H9 (cell line): ENCODE results near the gene TRAK2. TPM values are rescaled to one million over a fixed set of nuclear protein-coding genes. Genes with fewer than 3 reads are reported as not detected.

Source experiments
- DNase-seq: peaks from one replicate; pipeline ENCODE4 v3.0.0-alpha.2; 2017
- H2AFZ ChIP-seq: one replicate; pipeline ENCODE4 v1.6.1; 2013; ENCODE audit warnings: mild to moderate bottlenecking, low read length, control low read depth, moderate library complexity
- H2AK5ac ChIP-seq: 2 replicates; pipeline ENCODE4 v1.6.1; 2013; ENCODE audit warnings: low read length, control low read depth, mixed read lengths; ENCODE audit not compliant: insufficient read length
- H2BK120ac ChIP-seq: one replicate; pipeline ENCODE4 v1.6.1; 2013; ENCODE audit warnings: low read depth, mild to moderate bottlenecking, low read length, control low read depth, inconsistent platforms; ENCODE audit not compliant: poor library complexity, severe bottlenecking
- H2BK12ac ChIP-seq: 2 replicates; pipeline ENCODE4 v1.6.1; 2013; ENCODE audit warnings: low read length, control low read depth, mixed read lengths, low read depth; ENCODE audit not compliant: insufficient read length
- H2BK15ac ChIP-seq: 2 replicates; pipeline ENCODE4 v1.6.1; 2013; ENCODE audit warnings: low read depth, low read length, control low read depth
- H2BK20ac ChIP-seq: one replicate; pipeline ENCODE4 v1.6.1; 2013; ENCODE audit warnings: low read depth, mild to moderate bottlenecking, low read length, control low read depth, inconsistent platforms; ENCODE audit not compliant: poor library complexity, severe bottlenecking
- H2BK5ac ChIP-seq: 2 replicates; pipeline ENCODE4 v1.6.1; 2013; ENCODE audit warnings: low read length, control low read depth, mixed read lengths; ENCODE audit not compliant: insufficient read length
- H3K14ac ChIP-seq: 2 replicates; pipeline ENCODE4 v1.6.1; 2013; ENCODE audit warnings: low read length, control low read depth; ENCODE audit not compliant: insufficient read depth
- H3K18ac ChIP-seq: 2 replicates; pipeline ENCODE4 v1.6.1; 2013; ENCODE audit warnings: low read depth, mild to moderate bottlenecking, mixed read lengths, low read length, control low read depth; ENCODE audit not compliant: insufficient read length
- H3K23ac ChIP-seq: 2 replicates; pipeline ENCODE4 v1.6.1; 2013; ENCODE audit warnings: low read length, control low read depth, mixed read lengths, low read depth; ENCODE audit not compliant: insufficient read length
- H3K23me2 ChIP-seq: 2 replicates; pipeline ENCODE4 v1.6.1; 2013; ENCODE audit warnings: low read depth, mild to moderate bottlenecking, mixed read lengths, low read length, control low read depth; ENCODE audit not compliant: insufficient read length, poor library complexity, severe bottlenecking
- H3K27ac ChIP-seq: 2 replicates; pipeline ENCODE4 v1.5.1; 2013; ENCODE audit warnings: low read length, control low read depth, mixed read lengths, low read depth; ENCODE audit not compliant: insufficient read length
- H3K27me3 ChIP-seq: 2 replicates; pipeline ENCODE4 v1.6.1; 2013; ENCODE audit warnings: low read length, control low read depth, inconsistent platforms; ENCODE audit not compliant: insufficient read depth
- H3K4ac ChIP-seq: 2 replicates; pipeline ENCODE4 v1.6.1; 2013; ENCODE audit warnings: low read depth, mild to moderate bottlenecking, control low read depth, inconsistent platforms, low read length, moderate library complexity
- H3K4me1 ChIP-seq: 2 replicates; pipeline ENCODE4 v1.6.1; 2013; ENCODE audit warnings: low read length, control low read depth, inconsistent platforms; ENCODE audit not compliant: insufficient read depth
- H3K4me2 ChIP-seq: 2 replicates; pipeline ENCODE4 v1.6.1; 2013; ENCODE audit warnings: low read length, control low read depth, mixed read lengths; ENCODE audit not compliant: insufficient read length, insufficient read depth
- H3K56ac ChIP-seq: 2 replicates; pipeline ENCODE4 v1.6.1; 2013; ENCODE audit warnings: low read depth, mild to moderate bottlenecking, mixed read lengths, low read length, control low read depth; ENCODE audit not compliant: insufficient read length
- H3K79me1 ChIP-seq: 2 replicates; pipeline ENCODE4 v1.6.1; 2013; ENCODE audit warnings: low read depth, mild to moderate bottlenecking, moderate library complexity, low read length, control low read depth, inconsistent platforms; ENCODE audit not compliant: insufficient read depth, poor library complexity, severe bottlenecking
- H3K79me2 ChIP-seq: 2 replicates; pipeline ENCODE4 v1.6.1; 2013; ENCODE audit warnings: low read length, control low read depth, inconsistent platforms; ENCODE audit not compliant: insufficient read depth
- H3K9ac ChIP-seq: 2 replicates; pipeline ENCODE4 v1.6.1; 2013; ENCODE audit warnings: low read length, control low read depth, mixed read lengths; ENCODE audit not compliant: insufficient read length; ENCODE audit errors: extremely low read depth
- H3K9me3 ChIP-seq: one replicate; pipeline ENCODE4 v1.6.1; 2013; ENCODE audit warnings: low read depth, low read length, inconsistent platforms; ENCODE audit not compliant: control insufficient read depth
- H3T11ph ChIP-seq: one replicate; pipeline ENCODE4 v1.6.1; 2013; ENCODE audit warnings: mild to moderate bottlenecking, low read length, control low read depth, inconsistent platforms
- H4K20me1 ChIP-seq: one replicate; pipeline ENCODE4 v1.6.1; 2013; ENCODE audit not compliant: control insufficient read depth, insufficient read length, insufficient read depth
- H4K5ac ChIP-seq: 2 replicates; pipeline ENCODE4 v1.6.1; 2013; ENCODE audit warnings: low read depth, mild to moderate bottlenecking, mixed read lengths, low read length, control low read depth; ENCODE audit not compliant: insufficient read length
- H4K8ac ChIP-seq: replicated peaks from 2 replicates; pipeline ENCODE4 v1.6.1; 2013; ENCODE audit warnings: low read length, control low read depth, mixed read lengths, low read depth; ENCODE audit not compliant: insufficient read length
- H4K91ac ChIP-seq: 2 replicates; pipeline ENCODE4 v1.6.1; 2013; ENCODE audit warnings: low read depth, mild to moderate bottlenecking, moderate library complexity, mixed read lengths, low read length, control low read depth; ENCODE audit not compliant: insufficient read length
- H3K27ac Mint-ChIP-seq, 3 experiments: 2 replicates in 2 of 3; 3 replicates in 1 of 3; pipeline ENCODE4 v1.8.0; 2020 to 2021; ENCODE audit warnings: mixed read lengths in 3 of 3, mild to moderate bottlenecking in 1 of 3, moderate library complexity in 1 of 3
- H3K27me3 Mint-ChIP-seq: 2 replicates; pipeline ENCODE4 v1.8.0; 2021; ENCODE audit warnings: low read depth, mild to moderate bottlenecking, moderate library complexity, mixed read lengths
- H3K36me3 Mint-ChIP-seq, 3 experiments: 2 replicates in 2 of 3; 3 replicates in 1 of 3; pipeline ENCODE4 v1.8.0; 2020 to 2021; ENCODE audit warnings: low read depth in 3 of 3, mixed read lengths in 3 of 3; ENCODE audit not compliant: insufficient read depth in 1 of 3
- H3K4me1 Mint-ChIP-seq, 2 experiments: 2 replicates each; pipeline ENCODE4 v1.8.0; 2020; ENCODE audit warnings: mixed read lengths in 2 of 2
- H3K4me3 Mint-ChIP-seq, 2 experiments: 2 replicates in 1 of 2; 3 replicates in 1 of 2; pipeline ENCODE4 v1.8.0; 2020 to 2021; ENCODE audit warnings: mild to moderate bottlenecking in 2 of 2, mixed read lengths in 2 of 2, moderate library complexity in 1 of 2
- H3K9me3 Mint-ChIP-seq, 2 experiments: 2 replicates in 1 of 2; 3 replicates in 1 of 2; pipeline ENCODE4 v1.8.0; 2020; ENCODE audit warnings: mild to moderate bottlenecking in 2 of 2, mixed read lengths in 2 of 2, moderate library complexity in 1 of 2
- CTCF ChIP-seq: fragments of 200-600 bp; sonication (generic); conservative IDR thresholded peaks from 3 replicates; pipeline ENCODE4 v1.8.0; 2021; ENCODE audit warnings: antibody characterized with exemption, mild to moderate bottlenecking
- WGBS: extraction: QIAGEN DNeasy Blood & Tissue Kit; methylation state at CpG from one replicate; pipeline ENCODE4 v1.1.7; 2013; ENCODE audit warnings: missing lambda C conversion rate, low lambda C conversion rate, mixed read lengths; ENCODE audit not compliant: insufficient read length; ENCODE audit errors: extremely low coverage; 5-methylcytosine and 5-hydroxymethylcytosine counted together
- total RNA-seq: library from RNA; stranded (reverse); gene quantifications from 2 replicates; pipeline ENCODE4 v1.2.1, GENCODE V29; 2021

Gene TRAK2
- total RNA-seq, 1 experiment from 2014 or later = 14.2 TPM

DNA sequence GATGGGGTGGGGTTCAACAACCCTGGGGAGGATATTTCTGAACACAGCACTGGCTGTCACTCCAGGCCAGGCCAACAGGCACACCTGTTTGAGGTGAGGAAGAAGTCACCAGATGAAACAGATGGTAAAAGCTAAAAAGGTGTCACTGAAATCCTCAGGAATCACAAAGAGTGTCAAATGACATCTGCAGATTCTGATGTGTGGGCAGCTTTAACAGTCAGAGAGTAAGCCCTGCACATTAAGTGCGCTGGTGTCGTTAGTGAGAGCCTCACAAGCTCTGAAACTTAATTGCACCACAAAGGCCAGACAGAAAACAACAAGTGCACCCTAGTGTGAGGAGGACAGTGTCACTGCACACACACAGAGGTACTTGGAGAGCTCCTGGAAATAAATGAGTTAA lies 107.7 kb downstream of the TRAK2 start:
- no peak overlapping the region for H3K4me3 Mint-ChIP-seq
- H3K27ac Mint-ChIP-seq = no peak overlapping the region
- Histone ChIP-seq H2BK5ac (no peak overlapping the region), H4K20me1 (no peaks in the 10 kb centered on the region), H4K8ac (no peak overlapping the region), H3K27ac (no peak overlapping the region), H3K56ac (no peak overlapping the region), H4K91ac (no peak overlapping the region), H3K23ac (no peak overlapping the region), H3T11ph (no peak overlapping the region), H4K5ac (no peak overlapping the region), H2AK5ac (no peak overlapping the region), H3K18ac (no peak overlapping the region), H2BK120ac (no peak overlapping the region), H3K4me1 (no peaks in the 10 kb centered on the region), H2AFZ (no peak overlapping the region), H2BK12ac (no peak overlapping the region), H3K14ac (no peak overlapping the region), H3K9ac (no peak overlapping the region), H3K4me2 (no peak overlapping the region), H3K79me2 (no peaks in the 10 kb centered on the region), H2BK20ac (no peak overlapping the region), H3K4ac (no peak overlapping the region), H2BK15ac (no peak overlapping the region), H3K79me1 (no peaks in the 10 kb centered on the region), H3K9me3 (no peaks in the 10 kb centered on the region), H3K27me3 (no peaks in the 10 kb centered on the region), H3K23me2 (no peaks in the 10 kb centered on the region)
- no peaks in the 10 kb centered on the region for H3K36me3 Mint-ChIP-seq
- DNase-seq = no peak
- WGBS = no CpG with 5 or more reads among the region's 2 CpGs
- no peak for TF ChIP-seq CTCF
- H3K27me3 Mint-ChIP-seq = no peaks in the 10 kb centered on the region
- peaks cover 7 to 8% of the 10 kb centered on the region in 2 experiments; a peak in 3 of 4 replicates for H3K4me1 Mint-ChIP-seq
- no peaks in the 10 kb centered on the region for H3K9me3 Mint-ChIP-seq
